Myocyte (in vitro differentiated cells): ENCODE results near the gene ZKSCAN1. TPM values are rescaled to one million over a fixed set of nuclear protein-coding genes. Genes with fewer than 3 reads are reported as not detected.

Experiments used
- DNase-seq: peaks from one replicate; pipeline ENCODE4 v3.0.0-alpha.2; 2012; ENCODE audit warnings: low read depth
- total RNA-seq: library from RNA; depleted of rRNA; stranded (reverse); fragments of >200 nt; gene quantifications from 2 replicates; pipeline ENCODE4 v1.2.3, GENCODE V29; 2014

The ZKSCAN1 gene
- total RNA-seq, 1 donor from 2014 or later: 27.5 TPM

DNA sequence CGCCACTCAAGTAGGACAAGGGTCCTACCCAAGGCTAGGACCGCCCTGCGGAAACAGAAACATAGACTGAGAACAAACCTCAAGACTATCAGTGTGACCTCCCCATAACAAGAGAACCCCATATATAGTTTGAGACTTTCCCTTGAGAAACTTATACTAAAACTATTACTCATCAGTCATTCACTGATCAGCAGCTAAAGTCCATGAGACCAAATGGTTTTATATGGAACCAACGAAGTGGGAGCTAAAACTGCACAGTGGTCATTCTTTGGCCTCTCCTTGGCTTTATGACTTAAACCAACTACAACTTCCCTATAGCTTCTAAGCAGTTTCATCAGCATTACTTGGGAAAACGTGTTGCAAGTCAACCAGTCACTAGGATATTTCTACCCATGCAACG lies 20.5 kb downstream of the ZKSCAN1 start:
- no peak for DNase-seq

DNA sequence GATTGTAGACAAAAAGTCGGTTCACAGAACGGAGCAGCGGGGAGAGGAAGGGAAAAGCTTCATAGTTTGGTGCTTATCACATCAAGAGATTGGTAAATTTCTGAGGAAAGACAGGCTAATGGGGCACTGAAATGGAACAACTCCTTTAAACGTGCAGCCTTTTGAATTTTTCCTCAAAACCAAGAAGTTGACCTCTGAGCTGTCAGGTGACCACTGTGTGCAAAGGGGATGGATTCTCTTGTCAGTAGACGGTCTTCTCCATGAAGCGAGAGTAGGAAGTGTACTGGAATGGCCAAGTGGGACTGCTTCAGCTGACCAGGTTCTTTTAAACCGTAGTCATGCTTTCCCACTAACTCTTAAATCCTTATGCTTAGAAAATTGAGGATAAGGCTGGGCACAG lies 22.9 kb downstream of the ZKSCAN1 start:
- DNase-seq: no peak

- DNase-seq: no peak
These were observed 25.2 kb downstream of the ZKSCAN1 start for GRCh38 chr7:100040575-100040974.

DNA sequence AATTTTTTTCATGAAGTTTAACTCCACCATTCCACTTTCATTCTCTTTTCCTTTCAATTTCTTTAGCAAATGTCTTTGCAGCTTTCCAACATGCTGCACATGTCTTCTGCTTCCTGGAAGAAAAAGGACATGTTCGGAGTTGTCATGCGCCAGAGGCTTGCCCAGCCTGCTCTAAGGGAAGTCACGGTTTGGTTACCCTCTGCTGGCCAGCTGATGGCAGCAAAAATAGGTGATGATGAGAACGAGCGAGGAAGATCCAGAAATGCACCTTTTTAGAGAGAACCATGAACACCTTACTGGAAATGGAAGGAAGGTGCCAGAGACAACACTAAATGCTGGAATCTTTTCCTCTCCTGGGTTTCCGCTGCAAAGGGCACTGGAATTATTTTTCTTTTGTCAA lies 29.3 kb downstream of the ZKSCAN1 start:
- no peak for DNase-seq

GRCh38 chr7:100048680-100049079 lies 33.3 kb downstream of the ZKSCAN1 start:
- DNase-seq: no peak

- DNase-seq: peak; percentile 95
These were observed 34.3 kb downstream of the ZKSCAN1 start, which contains the start of gene ZSCAN21 for GRCh38 chr7:100049441-100050291. Gene ZSCAN21, plus strand, starts transcription at chr7:100049774. Its CDS starts 7,233 bp downstream, at chr7:100057007.

DNA sequence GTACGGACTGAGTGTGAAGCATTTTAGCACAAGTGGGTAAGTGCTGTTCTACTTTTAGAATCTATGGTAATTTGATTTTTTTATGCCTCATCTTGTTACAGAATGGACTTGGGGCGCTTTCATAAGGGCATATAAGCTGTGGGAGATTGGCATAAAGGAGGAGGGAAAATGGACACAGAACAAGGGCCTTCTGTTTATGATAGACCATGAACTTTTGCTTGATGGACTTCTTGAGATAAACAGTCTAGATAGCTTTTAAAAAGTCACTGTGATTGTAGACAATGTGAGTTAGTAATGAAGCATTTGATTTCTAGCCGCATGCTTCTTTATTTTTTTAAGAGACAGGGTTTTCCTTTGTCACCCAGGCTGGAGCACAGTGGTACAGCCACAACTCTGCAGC lies 36.2 kb downstream of the ZKSCAN1 start:
- no peak for DNase-seq

GRCh38 chr7:100053215-100053614 lies 37.8 kb downstream of the ZKSCAN1 start:
- DNase-seq: peak; percentile 98

- DNase-seq: no peak
These were observed 41.6 kb downstream of the ZKSCAN1 start for GRCh38 chr7:100057006-100057405.

DNA sequence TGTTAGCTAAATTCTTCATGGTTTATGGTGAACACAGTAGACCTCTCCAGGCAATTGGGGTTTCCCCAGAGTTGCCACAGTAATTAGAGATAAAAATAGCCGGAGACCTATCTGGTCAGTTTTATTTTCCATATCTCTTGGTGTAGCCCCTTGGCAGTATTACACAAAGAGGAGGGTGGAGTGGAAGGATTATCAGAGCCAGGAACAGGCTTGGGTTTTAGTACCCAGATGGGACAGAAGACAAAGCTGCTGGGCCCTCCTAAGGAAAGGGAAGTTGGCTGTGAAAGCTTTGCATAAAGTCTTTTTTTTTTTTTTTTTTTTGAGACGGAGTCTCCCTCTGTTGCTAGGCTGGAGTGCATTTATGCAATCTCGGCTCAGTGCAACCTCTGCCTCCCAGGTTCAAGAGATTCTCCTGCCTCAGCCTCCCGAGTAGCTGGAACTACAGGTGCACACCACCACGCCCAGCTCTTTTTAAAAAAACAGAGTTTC lies 43.9 kb downstream of the ZKSCAN1 start:
- DNase-seq: no peak

DNA sequence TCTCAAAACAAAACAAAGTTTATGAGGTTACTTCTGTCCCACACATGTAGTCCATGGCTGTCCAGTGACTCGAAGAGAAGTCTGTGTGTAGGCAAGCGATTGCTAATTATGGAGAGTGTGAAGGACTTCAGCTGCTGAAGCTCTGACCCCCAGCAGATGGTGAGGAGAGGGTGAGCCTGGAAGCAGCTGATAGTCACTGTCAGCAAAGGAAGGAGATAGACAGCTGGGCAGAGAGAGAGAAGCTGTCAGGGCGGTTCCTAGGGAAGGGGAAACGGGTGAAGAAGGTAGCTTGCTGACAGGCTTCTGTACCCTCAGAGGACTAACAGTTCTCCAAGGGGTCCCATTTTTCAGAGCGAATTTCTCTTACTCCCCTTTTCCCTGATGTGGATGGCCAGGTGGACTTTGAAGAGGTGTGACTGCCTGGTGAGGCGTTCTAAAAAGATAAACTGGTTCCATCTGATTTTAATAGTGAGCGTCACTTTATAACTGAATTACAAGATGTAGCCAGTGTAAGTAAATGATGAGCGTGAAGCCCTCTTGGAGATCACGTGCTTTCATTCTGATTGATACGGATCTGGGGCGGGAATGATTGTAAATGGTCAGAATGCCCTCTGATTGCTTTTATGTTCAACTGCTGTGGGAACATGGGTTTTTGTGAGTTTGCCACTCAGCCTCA lies 46.3 kb downstream of the ZKSCAN1 start:
- DNase-seq: peak; percentile 95

DNA sequence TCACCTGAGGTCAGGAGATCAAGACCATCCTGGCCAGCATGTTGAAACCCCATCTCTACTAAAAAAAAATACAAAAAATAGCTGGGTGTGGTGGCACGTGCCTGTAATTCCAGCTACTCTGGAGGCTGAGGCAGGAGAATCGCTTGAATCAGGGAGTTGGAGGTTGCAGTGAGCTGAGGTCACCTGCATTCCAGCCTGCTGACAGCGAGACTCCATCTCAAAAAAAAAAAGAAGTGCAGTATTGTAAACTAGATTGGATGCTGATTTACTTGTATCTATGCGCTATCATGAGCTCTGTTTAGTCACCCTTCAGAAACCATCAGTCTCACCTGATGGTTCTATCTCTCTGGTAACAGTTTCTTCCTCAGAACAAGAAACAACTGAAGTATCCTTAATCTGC lies 48.0 kb downstream of the ZKSCAN1 start:
- DNase-seq: no peak

GRCh38 chr7:100064162-100064561 lies 48.8 kb downstream of the ZKSCAN1 start:
- DNase-seq: no peak

GRCh38 chr7:100065452-100066186 lies 50.2 kb downstream of the ZKSCAN1 start:
- DNase-seq: peak; percentile 71

GRCh38 chr7:100066953-100067352 lies 51.6 kb downstream of the ZKSCAN1 start:
- peak; percentile 31 for DNase-seq

GRCh38 chr7:100069991-100070390 lies 54.6 kb downstream of the ZKSCAN1 start:
- DNase-seq: no peak

DNA sequence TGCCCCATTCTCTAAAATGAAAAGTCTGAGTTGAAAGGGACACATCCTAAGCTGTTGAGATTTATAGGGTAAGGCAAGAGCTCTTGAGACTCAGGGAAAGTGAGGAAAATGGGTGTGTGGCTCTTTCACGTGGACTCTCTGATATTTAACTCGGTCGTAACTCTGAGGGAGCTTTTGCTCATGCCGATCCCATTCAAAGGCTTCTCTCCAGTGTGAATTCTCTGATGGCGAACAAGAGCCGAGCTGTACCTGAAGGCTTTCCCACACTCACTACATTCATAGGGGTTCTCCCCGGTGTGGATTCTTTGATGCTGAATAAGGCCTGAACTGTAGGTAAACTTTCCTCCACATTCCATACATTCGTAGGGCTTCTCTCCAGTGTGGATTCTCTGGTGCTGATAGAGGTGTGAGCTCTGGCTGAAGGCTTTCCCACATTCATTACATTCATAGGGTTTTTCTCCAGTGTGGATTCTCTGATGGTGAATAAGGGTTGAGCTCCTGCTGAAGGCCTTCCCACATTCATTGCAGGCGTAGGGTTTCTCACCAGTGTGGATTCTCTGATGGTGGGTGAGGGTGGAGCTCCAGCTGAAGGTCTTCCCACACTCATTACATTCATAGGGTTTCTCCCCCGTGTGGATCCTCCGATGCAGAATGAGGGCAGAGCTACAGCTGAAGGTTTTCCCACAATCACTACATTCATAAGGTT lies 55.8 kb downstream of the ZKSCAN1 start:
- DNase-seq: no peak

- DNase-seq: no peak
These were observed 57.1 kb downstream of the ZKSCAN1 start for GRCh38 chr7:100072462-100072861.

DNA sequence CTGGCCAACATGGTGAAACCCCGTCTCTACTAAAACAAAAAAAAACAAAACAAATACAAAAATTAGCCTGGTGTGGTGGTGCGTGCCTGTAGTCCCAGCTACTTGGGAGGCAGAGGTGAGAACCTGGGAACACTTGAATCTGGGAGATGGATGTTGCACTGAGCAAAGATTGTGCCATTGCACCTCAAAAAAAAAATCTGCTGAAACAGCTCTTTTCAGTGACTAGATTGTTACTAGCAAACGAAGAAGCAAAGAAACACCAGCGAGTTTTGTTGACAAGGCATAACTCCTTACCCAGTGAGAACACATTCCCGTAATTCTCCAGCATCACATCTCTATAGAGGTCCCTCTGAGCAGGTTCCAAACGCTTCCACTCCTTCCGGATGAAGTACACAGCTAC lies 59.4 kb downstream of the ZKSCAN1 start:
- no peak for DNase-seq

DNA sequence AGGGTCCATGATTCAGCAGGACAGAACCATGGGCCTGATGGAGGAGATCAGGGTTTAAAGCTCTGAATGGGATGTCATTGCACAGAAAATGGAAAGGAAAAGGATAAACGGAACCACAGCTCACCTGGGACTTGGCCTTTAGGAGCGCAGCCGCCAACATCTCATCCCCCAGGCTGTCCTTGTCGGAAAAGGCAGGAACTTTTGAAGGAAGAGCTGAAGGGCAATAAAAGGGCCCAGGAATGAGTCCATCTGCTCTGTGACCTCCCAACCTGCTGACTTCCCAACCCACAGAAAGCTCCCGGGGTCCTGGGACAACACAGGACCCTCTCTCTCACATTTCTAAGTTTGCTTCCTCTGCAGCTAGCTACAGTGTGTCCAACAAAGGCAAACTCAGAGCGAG lies 60.0 kb downstream of the ZKSCAN1 start:
- no peak for DNase-seq

GRCh38 chr7:100077205-100077604 lies 61.8 kb downstream of the ZKSCAN1 start:
- no peak for DNase-seq
